ENCODE measurements around the gene ATPAF1. TPM values are rescaled to one million over a fixed set of nuclear protein-coding genes. Genes with fewer than 3 reads are reported as not detected.
A peak's percentile ranks its signal among the peaks of the same experiment; 100 is the strongest.

Gene ATPAF1
- total RNA-seq, 2 donors from 2014 or later: 52.2 to 71.3 TPM

- Histone ChIP-seq H3K27ac (peak overlapping the region; percentile 15 to 44), H3K4me1 (replicated peaks) (peaks cover 3% of the 10 kb centered on the region), H3K36me3 (peaks cover 0 to 4% of the 10 kb centered on the region in 2 donors), H3K4me3 (no peak overlapping the region), H3K27me3 (replicated peaks; ENCODE audit: insufficient read depth) (no peaks in the 10 kb centered on the region), H3K9me3 (no peaks in the 10 kb centered on the region)
- TF ChIP-seq POLR2AphosphoS5 (IDR thresholded peaks at IDR 0.05): no peak
- no peak for TF ChIP-seq POLR2A (IDR thresholded peaks at IDR 0.05)
- TF ChIP-seq CTCF (IDR thresholded peaks at IDR 0.05): no peak
- intact Hi-C loops (cut with DNase I): loop anchor here (5.0 kb wide), 1 partner anchor 78 kb away; no protein-coding TSS in a partner anchor
- no peak for DNase-seq (ENCODE audit: low spot score)
- 88% methylated on average over 2 of the region's 2 CpGs for whole genome bisulfite sequencing
Measured at GRCh38 chr1:46614604-46614984, 53.6 kb downstream of the ATPAF1 start.

- intact Hi-C loops (cut with DNase I): loop anchor here (5.0 kb wide), 1 partner anchor 78 kb away; no protein-coding TSS in a partner anchor
- Histone ChIP-seq H3K4me3 (no peak overlapping the region), H3K27ac (peak overlapping the region; percentile 44 to 72), H3K4me1 (replicated peaks) (peaks cover 3% of the 10 kb centered on the region), H3K9me3 (no peaks in the 10 kb centered on the region), H3K27me3 (replicated peaks; ENCODE audit: insufficient read depth) (no peaks in the 10 kb centered on the region), H3K36me3 (peaks cover 3 to 6% of the 10 kb centered on the region in 2 donors)
- peak; percentile 84 for DNase-seq (ENCODE audit: low spot score)
- TF ChIP-seq POLR2A (IDR thresholded peaks at IDR 0.05): peak; percentile 31
- peak; percentile 77 for TF ChIP-seq POLR2AphosphoS5 (IDR thresholded peaks at IDR 0.05)
- TF ChIP-seq CTCF (IDR thresholded peaks at IDR 0.05): no peak
- 8% methylated on average over 15 of the region's 16 CpGs for WGBS
Measured at GRCh38 chr1:46613661-46614603, 54.2 kb downstream of the ATPAF1 start.

GRCh38 chr1:46612937-46613660, 55.1 kb downstream of the ATPAF1 start:
- peak overlapping the region; percentile 44 to 72 for H3K27ac ChIP-seq
- peaks cover 3% of the 10 kb centered on the region for H3K4me1 ChIP-seq (replicated peaks)
- peaks cover 3 to 6% of the 10 kb centered on the region in 2 donors for H3K36me3 ChIP-seq
- no peaks in the 10 kb centered on the region for H3K9me3 ChIP-seq
- 72% methylated on average over 38 of the region's 38 CpGs for WGBS
- no peaks in the 10 kb centered on the region for H3K27me3 ChIP-seq (replicated peaks; ENCODE audit: insufficient read depth)
- no peak for DNase-seq (ENCODE audit: low spot score)
- intact Hi-C loops (cut with DNase I): loop anchor here (5.0 kb wide), 1 partner anchor 79 kb away; no protein-coding TSS in a partner anchor
- no peak for TF ChIP-seq CTCF (IDR thresholded peaks at IDR 0.05)
- TF ChIP-seq POLR2A (IDR thresholded peaks at IDR 0.05): no peak
- no peak for TF ChIP-seq POLR2AphosphoS5 (IDR thresholded peaks at IDR 0.05)
- H3K4me3 ChIP-seq: no peak overlapping the region

GRCh38 chr1:46611691-46612221, 56.4 kb downstream of the ATPAF1 start:
- DNase-seq (ENCODE audit: low spot score): no peak
- Histone ChIP-seq H3K9me3 (no peaks in the 10 kb centered on the region), H3K4me3 (no peak overlapping the region), H3K36me3 (peaks cover 3 to 6% of the 10 kb centered on the region in 2 donors), H3K4me1 (replicated peaks) (peaks cover 3% of the 10 kb centered on the region), H3K27me3 (replicated peaks; ENCODE audit: insufficient read depth) (no peaks in the 10 kb centered on the region), H3K27ac (no peak overlapping the region)
- TF ChIP-seq POLR2A (IDR thresholded peaks at IDR 0.05) (no peak), POLR2AphosphoS5 (IDR thresholded peaks at IDR 0.05) (no peak), CTCF (IDR thresholded peaks at IDR 0.05) (no peak)
- intact Hi-C loops (cut with DNase I): loop anchor here (5.0 kb wide), 1 partner anchor 81 kb away; no protein-coding TSS in a partner anchor
- WGBS: 48% methylated on average over 7 of the region's 7 CpGs

Data from prostate gland (tissue), 2 donors.